SK-N-SH (cell line): ENCODE measurements around the gene UGP2. TPM values are rescaled to one million over a fixed set of nuclear protein-coding genes. Genes with fewer than 3 reads are reported as not detected.

Source experiments
- CTCF ChIA-PET: fragments of 300-600, 350-600 bp; formaldehyde crosslinking; extraction: SDS; loops from one replicate; lab custom pipeline; 2021; lab: Yijun Ruan, JAX
- POLR2A ChIA-PET: fragments of 350-600 bp; sonication (Branson Sonifier 250); formaldehyde crosslinking; extraction: SDS; loops from one replicate; lab custom pipeline; 2020; ENCODE audit warnings: antibody characterized with exemption, inconsistent platforms; lab: Yijun Ruan, JAX
- DNase-seq: peaks from one replicate; pipeline ENCODE4 v3.0.0; 2012
- H2AFZ ChIP-seq: fragments of 200-600 bp; sonication (generic); 2 replicates; pipeline ENCODE4 v1.8.1; 2016; ENCODE audit warnings: antibody characterized with exemption, mild to moderate bottlenecking, low read depth
- H3F3A ChIP-seq: fragments of 200-600 bp; sonication (generic); replicated peaks from 2 replicates; pipeline ENCODE3; 2016; ENCODE audit warnings: antibody characterized with exemption, mild to moderate bottlenecking; ENCODE audit not compliant: insufficient read depth
- H3K27ac ChIP-seq, 2 experiments: fragments of 200-500 bp in 1 of 2; fragments of 200-600 bp in 1 of 2; sonication (Bioruptor generic) in 1 of 2; sonication (generic), shearing (Covaris generic) in 1 of 2; 2 replicates each; pipeline versions ENCODE4 v1.5.1 to v1.6.1; 2014 to 2016; ENCODE audit warnings: low read depth in 2 of 2, inconsistent platforms in 1 of 2, low read length in 1 of 2, mild to moderate bottlenecking in 1 of 2, mixed read lengths in 1 of 2
- H3K27me3 ChIP-seq: fragments of 200-600 bp; sonication (generic), shearing (Covaris generic); 2 replicates; pipeline ENCODE4 v1.6.1; 2016; ENCODE audit warnings: mixed run types; ENCODE audit not compliant: insufficient read depth
- H3K36me3 ChIP-seq, 2 experiments: fragments of 200-500 bp in 1 of 2; fragments of 200-600 bp in 1 of 2; sonication (Bioruptor generic) in 1 of 2; sonication (generic) in 1 of 2; replicated peaks in 1 of 2; 2 replicates each; pipeline versions ENCODE3 to v1.5.1; 2014 to 2016; ENCODE audit warnings: low read length in 1 of 2, mild to moderate bottlenecking in 1 of 2; ENCODE audit not compliant: insufficient read depth in 2 of 2, control insufficient read depth in 1 of 2
- H3K4me1 ChIP-seq, 2 experiments: fragments of 200-500 bp in 1 of 2; fragments of 200-600 bp in 1 of 2; sonication (Bioruptor generic) in 1 of 2; sonication (generic), shearing (Covaris generic) in 1 of 2; 2 replicates each; pipeline versions ENCODE4 v1.5.1 to v1.6.1; 2014 to 2016; ENCODE audit warnings: low read depth in 1 of 2, low read length in 1 of 2, mixed run types in 1 of 2; ENCODE audit not compliant: insufficient read depth in 2 of 2, control insufficient read depth in 1 of 2
- H3K4me2 ChIP-seq: fragments of 200-600 bp; sonication (generic), shearing (Covaris generic); 2 replicates; pipeline ENCODE4 v1.6.1; 2017; ENCODE audit warnings: mixed run types
- H3K4me3 ChIP-seq, 2 experiments: fragments of 200-500 bp in 1 of 2; fragments of 200-600 bp in 1 of 2; sonication (Bioruptor generic) in 1 of 2; sonication (generic), shearing (Covaris generic) in 1 of 2; 2 replicates each; pipeline versions ENCODE4 v1.5.1 to v1.8.1; 2014 to 2016; ENCODE audit warnings: low read depth in 2 of 2, inconsistent platforms in 1 of 2, low read length in 1 of 2, mild to moderate bottlenecking in 1 of 2, mixed read lengths in 1 of 2, moderate library complexity in 1 of 2
- H3K79me2 ChIP-seq: fragments of 200-600 bp; sonication (generic); 2 replicates; pipeline ENCODE4 v1.8.1; 2017; ENCODE audit warnings: mild to moderate bottlenecking; ENCODE audit not compliant: insufficient read depth
- H3K9ac ChIP-seq: fragments of 200-600 bp; sonication (generic); 2 replicates; pipeline ENCODE4 v1.6.1; 2017; ENCODE audit warnings: mixed run types
- H3K9me2 ChIP-seq: fragments of 200-600 bp; sonication (generic); 2 replicates; pipeline ENCODE4 v1.6.1; 2017; ENCODE audit warnings: mixed run types
- H3K9me3 ChIP-seq: fragments of 200-600 bp; sonication (generic); 2 replicates; pipeline ENCODE4 v1.6.1; 2017; ENCODE audit warnings: mixed run types, mild to moderate bottlenecking, moderate library complexity
- H4K20me1 ChIP-seq: fragments of 200-600 bp; sonication (generic); 2 replicates; pipeline ENCODE4 v1.6.1; 2017; ENCODE audit warnings: mild to moderate bottlenecking, mixed run types; ENCODE audit not compliant: insufficient read depth
- EP300 ChIP-seq, 2 experiments: IDR thresholded peaks; 2 replicates each; pipeline versions ENCODE4 v1.4.0 to v1.6.1; 2012; ENCODE audit warnings: borderline replicate concordance in 1 of 2, low read depth in 1 of 2, low read length in 1 of 2
- FOSL2 ChIP-seq: IDR thresholded peaks from 2 replicates; pipeline ENCODE4 v1.4.0; 2012; ENCODE audit warnings: low read depth, mild to moderate bottlenecking, moderate library complexity, borderline replicate concordance
- FOXM1 ChIP-seq: IDR thresholded peaks from 2 replicates; pipeline ENCODE4 v1.4.0; 2012; ENCODE audit warnings: low read depth, mild to moderate bottlenecking
- MEF2A ChIP-seq: IDR thresholded peaks from 2 replicates; pipeline ENCODE4 v1.4.0; 2012; ENCODE audit warnings: low read depth, borderline replicate concordance
- MXI1 ChIP-seq: IDR thresholded peaks from 2 replicates; pipeline ENCODE4 v1.6.1; 2012; ENCODE audit warnings: mild to moderate bottlenecking, low read depth, low read length, improper control_type of control experiment
- POLR2AphosphoS5 ChIP-seq: IDR thresholded peaks from 2 replicates; pipeline ENCODE4 v1.6.1; 2012; ENCODE audit warnings: low read depth, low read length
- RAD21 ChIP-seq: IDR thresholded peaks from 2 replicates; pipeline ENCODE4 v1.6.1; 2012; ENCODE audit warnings: mild to moderate bottlenecking, low read length
- RCOR1 ChIP-seq: fragments of 150-350 bp; IDR thresholded peaks from 2 replicates; pipeline ENCODE4 v1.6.1; 2017; ENCODE audit warnings: antibody characterized with exemption, low read length
- REST ChIP-seq: IDR thresholded peaks from 2 replicates; pipeline ENCODE4 v1.6.1; 2012; ENCODE audit warnings: mild to moderate bottlenecking, low read depth, low read length, moderate library complexity
- SIN3A ChIP-seq: IDR thresholded peaks from 2 replicates; pipeline ENCODE4 v1.6.1; 2012; ENCODE audit warnings: low read depth, mild to moderate bottlenecking, low read length, moderate library complexity, borderline replicate concordance
- TAF1 ChIP-seq: IDR thresholded peaks from 2 replicates; pipeline ENCODE4 v1.6.1; 2012; ENCODE audit warnings: low read depth, mild to moderate bottlenecking, low read length, moderate library complexity, borderline replicate concordance
- WGBS: methylation state at CpG from one replicate; pipeline ENCODE4 v1.1.6; 2017; ENCODE audit warnings: low lambda C conversion rate; 5-methylcytosine and 5-hydroxymethylcytosine counted together
- polyA plus RNA-seq, 3 experiments: library from polyadenylated mRNA; depleted of rRNA; stranded (reverse); fragments of >200 nt; gene quantifications; 2 replicates each; pipeline ENCODE4 v1.2.3, GENCODE V29; 2012

UGP2 gene
- polyA plus RNA-seq, 1 of the 3 experiments (the other 2 are of a cell fraction), result 30.1 TPM

GRCh38 chr2:63817382-63817781 lies 24.3 kb upstream of the UGP2 start:
- H3K4me1 ChIP-seq, result no peaks in the 10 kb centered on the region; a peak in 1 of 4 replicates
- WGBS, result 67% methylated on average over 2 of the region's 2 CpGs
- ChIA-PET CTCF (interaction anchor here (1.5 kb wide), 1 partner anchor 118 kb away, joined by 4 read pairs; no protein-coding TSS in a partner anchor), POLR2A (no interaction called here)
- no peak overlapping the region for H3K9ac ChIP-seq
- H2AFZ ChIP-seq, result no peak overlapping the region
- no peak overlapping the region for H3K4me2 ChIP-seq
- H3K36me3 ChIP-seq, result no peaks in the 10 kb centered on the region
- H3K27ac ChIP-seq, result no peak overlapping the region
- H4K20me1 ChIP-seq, result no peaks in the 10 kb centered on the region
- no peaks in the 10 kb centered on the region for H3K27me3 ChIP-seq
- TF ChIP-seq RAD21 (no peak), EP300 (IDR thresholded peaks at IDR 0.05; ENCODE audit: borderline replicate concordance in 1 of 2, low read depth in 1 of 2, low read length in 1 of 2) (no peak), MEF2A (no peak), REST (no peak)
- H3F3A ChIP-seq, result no peaks in the 10 kb centered on the region
- H3K79me2 ChIP-seq, result no peaks in the 10 kb centered on the region
- no peaks in the 10 kb centered on the region for H3K9me3 ChIP-seq
- no peaks in the 10 kb centered on the region for H3K9me2 ChIP-seq
- no peak overlapping the region for H3K4me3 ChIP-seq
- DNase-seq, result no peak

DNA sequence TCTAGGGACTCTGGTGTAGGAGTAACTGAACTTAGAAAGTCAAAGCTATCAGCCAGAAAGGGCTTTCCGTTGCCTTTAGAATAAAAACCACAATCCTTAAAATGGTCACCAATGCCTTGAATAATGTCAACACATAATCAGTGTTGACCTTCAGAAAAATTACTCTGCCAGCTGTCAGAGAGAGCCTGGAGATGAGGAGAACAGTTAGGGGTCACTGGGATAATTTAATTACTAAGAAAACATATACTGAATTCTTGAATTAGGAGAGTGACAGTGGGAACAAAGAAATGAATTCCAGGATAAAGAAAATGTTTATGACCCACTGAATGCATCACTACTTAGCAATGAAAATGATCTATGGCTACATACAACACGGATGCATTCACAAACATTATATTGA lies 23.4 kb upstream of the UGP2 start:
- Histone ChIP-seq H3K9ac (no peak overlapping the region), H3K36me3 (no peaks in the 10 kb centered on the region), H2AFZ (no peak overlapping the region), H3K9me2 (no peaks in the 10 kb centered on the region), H3K27me3 (no peaks in the 10 kb centered on the region), H3F3A (no peaks in the 10 kb centered on the region), H3K4me2 (no peak overlapping the region), H4K20me1 (no peaks in the 10 kb centered on the region), H3K27ac (no peak overlapping the region), H3K4me3 (no peak overlapping the region), H3K79me2 (no peaks in the 10 kb centered on the region), H3K9me3 (no peaks in the 10 kb centered on the region), H3K4me1 (no peaks in the 10 kb centered on the region; a peak in 1 of 4 replicates)
- TF ChIP-seq RAD21, result no peak
- TF ChIP-seq FOSL2, result no peak
- no peak for TF ChIP-seq POLR2AphosphoS5
- no peak for TF ChIP-seq RCOR1
- TF ChIP-seq FOXM1, result no peak
- TF ChIP-seq MXI1, result no peak
- no peak for TF ChIP-seq SIN3A
- no peak for TF ChIP-seq TAF1
- ChIA-PET POLR2A (no interaction called here), CTCF (interaction anchor here (1.5 kb wide), 1 partner anchor 119 kb away, joined by 4 read pairs; no protein-coding TSS in a partner anchor)
- DNase-seq, result no peak
- 91% methylated on average over 2 of the region's 2 CpGs for WGBS
